NCI-H2171 treated with DMSO at 0.1 percent for 48 hours (cell line): ENCODE results near the gene IFT88.

Experiments used
- DNase-seq: peaks from one replicate; lab custom pipeline; 2025; lab: John Stamatoyannopoulos, UW

Gene IFT88

GRCh38 chr13:20566898-20567874 lies at the start of gene IFT88:
Gene IFT88, plus strand, starts transcription at chr13:20567157. Its CDS starts 7,229 bp downstream, at chr13:20574386.
- peak; percentile 73 for DNase-seq

GRCh38 chr13:20518660-20519100 lies 48.3 kb upstream of the IFT88 start:
- no peak for DNase-seq

DNA sequence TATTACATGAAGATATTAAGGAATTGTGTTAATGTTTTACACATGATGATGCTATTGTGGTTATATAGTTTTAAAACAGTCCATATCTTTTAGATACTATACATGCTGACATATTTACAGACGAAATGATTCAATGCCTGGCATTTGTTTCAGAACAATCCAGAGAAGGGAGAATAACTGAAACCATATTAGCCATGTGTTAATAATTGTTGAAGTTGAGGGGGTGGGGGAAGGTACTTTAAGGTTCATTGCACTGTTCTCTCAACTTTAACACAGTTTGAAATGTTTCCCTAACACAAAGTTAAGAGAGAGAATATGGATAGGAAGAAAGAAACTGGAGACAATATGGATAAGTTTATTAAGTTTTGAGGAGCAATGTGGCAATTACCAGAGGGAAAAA lies 47.1 kb upstream of the IFT88 start:
- no peak for DNase-seq

GRCh38 chr13:20521364-20522115 lies 45.4 kb upstream of the IFT88 start:
- DNase-seq: no peak

DNA sequence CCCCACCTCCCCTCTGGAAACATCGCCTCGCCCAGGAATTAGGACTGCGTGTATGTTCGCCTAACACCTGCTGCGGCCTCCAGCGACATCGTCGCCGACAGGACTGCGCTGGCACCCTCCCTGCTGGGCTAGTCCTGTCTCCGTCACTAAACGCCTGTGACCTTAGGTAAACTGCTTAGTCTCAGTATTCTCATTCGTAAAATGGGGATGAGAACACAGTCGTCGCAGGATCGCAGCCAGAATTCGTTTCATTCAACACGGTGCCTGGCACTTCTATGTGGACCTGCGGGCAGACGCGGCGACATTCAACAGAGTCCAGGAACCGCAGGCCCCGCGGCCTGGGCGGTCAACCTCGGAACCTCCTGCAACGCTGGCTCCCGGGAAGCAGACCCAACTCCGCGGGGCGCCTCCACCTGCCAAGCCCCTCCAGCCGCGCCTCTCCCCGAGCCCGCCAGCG lies 41.8 kb upstream of the IFT88 start:
- peak; percentile 1 for DNase-seq

DNA sequence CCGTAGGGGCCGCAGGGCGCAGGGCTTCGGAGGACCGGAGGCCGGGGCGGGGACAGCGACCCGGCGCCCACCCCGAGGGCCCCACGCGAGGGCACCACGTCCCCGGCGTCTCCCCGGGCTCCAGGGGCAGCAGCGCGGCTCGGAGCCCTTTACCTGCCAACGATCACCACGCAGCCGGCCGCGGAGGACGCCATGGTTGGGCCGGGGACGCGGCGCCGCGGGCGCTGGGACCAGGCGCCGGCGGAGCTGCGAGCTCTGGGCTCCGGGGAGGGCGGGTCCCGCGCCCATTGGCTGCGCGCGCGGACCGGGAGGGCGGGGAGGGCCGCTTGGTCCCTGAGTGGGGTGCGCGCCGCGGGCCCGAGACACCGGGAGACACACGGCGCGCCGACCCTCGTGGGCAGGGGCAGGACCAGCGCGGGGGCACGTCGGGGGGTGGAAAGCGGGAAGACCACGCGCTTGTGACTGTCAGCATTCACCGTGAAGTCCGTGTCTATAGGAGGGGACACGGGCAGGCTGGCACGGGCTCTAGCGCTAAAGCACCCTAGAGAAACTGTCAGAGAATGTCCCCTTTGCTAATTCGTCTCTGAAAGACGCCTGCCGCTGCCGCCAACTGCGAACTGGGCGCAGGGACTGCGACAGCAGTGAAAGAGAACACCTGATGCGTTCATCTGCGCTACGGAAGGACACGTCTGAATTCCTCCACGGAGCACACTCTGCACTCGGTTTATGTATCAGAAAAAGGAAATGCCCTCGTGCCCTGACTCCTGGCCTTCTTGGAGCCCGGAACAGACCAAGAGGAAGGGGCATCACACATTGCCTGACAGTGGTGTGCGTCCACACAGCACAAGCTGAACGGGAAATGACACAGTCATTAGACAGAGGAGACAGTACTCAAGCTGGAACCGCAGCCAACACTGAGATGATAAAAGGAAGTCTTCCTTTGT lies 41.1 kb upstream of the IFT88 start, which contains the start of gene CRYL1:
Gene CRYL1 (minus strand): TSS at position 257 of the 944 bp plus-strand sequence. CDS start 63 bp downstream, at position 194.
- DNase-seq: peak; percentile 8

- no peak for DNase-seq
These were observed 40.3 kb upstream of the IFT88 start for GRCh38 chr13:20526664-20527063.

DNA sequence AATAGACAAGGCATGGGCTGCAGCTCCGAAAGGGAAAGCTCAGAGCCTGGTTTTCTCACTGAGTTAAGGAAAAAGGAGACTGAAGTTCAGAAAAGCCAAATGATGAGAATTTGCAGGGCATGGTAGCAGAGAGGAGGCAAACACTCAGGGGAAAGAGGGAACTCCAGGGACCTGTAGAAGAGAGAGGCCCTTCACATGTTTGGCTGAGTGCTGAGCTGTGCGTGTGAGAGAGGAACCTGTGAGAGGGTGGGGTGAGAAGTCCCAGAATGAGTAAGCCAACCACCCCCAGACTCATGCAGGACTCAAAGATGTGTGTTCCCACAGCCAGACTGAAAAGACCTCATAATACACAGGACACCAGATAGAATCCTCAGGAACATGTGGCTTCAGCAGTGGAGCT lies 38.5 kb upstream of the IFT88 start:
- DNase-seq: no peak

DNA sequence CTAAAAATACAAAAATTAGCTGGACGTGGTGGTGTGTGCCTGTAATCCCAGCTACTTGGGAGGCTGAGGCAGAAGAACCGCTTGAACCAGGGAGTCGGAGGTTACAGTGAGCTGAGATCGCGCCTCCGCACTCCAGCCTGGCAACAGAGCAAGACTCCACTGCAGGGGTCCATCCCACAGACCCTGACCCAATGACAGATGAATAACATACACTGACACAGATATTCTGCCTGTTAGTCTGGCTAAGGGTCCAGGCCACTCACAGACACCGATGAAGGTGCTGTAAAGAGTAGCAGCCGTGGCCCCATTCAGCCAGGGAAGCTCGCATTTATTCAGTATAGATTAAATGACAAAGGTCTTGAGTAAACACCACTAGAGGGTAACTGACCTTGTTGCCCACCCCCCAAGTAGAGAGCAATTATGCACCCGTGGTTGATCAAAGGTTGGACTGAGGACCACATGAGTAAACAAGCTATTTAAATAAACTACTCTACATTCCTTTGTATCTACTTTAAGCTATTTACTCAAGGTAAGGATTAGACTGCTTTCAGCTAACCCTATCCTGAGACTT lies 32.8 kb upstream of the IFT88 start:
- DNase-seq: no peak

DNA sequence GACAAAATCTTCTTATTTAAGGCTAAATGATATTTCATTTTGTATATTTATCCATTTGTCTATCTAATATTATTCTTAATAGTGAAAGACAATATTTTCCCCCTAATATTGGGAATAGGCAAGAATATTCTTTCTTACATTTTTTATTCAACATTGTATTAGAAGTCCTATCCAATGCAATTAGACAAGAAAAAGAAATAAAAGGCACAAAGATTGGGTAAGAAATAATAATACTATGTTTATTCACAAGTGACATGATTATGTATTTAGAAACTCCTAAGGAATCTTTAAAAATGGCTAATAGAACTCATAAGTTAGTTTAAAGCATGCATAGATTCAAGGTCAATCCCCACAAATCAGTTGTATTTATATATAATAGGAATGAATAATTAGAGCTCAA lies 30.0 kb upstream of the IFT88 start:
- DNase-seq: no peak

DNA sequence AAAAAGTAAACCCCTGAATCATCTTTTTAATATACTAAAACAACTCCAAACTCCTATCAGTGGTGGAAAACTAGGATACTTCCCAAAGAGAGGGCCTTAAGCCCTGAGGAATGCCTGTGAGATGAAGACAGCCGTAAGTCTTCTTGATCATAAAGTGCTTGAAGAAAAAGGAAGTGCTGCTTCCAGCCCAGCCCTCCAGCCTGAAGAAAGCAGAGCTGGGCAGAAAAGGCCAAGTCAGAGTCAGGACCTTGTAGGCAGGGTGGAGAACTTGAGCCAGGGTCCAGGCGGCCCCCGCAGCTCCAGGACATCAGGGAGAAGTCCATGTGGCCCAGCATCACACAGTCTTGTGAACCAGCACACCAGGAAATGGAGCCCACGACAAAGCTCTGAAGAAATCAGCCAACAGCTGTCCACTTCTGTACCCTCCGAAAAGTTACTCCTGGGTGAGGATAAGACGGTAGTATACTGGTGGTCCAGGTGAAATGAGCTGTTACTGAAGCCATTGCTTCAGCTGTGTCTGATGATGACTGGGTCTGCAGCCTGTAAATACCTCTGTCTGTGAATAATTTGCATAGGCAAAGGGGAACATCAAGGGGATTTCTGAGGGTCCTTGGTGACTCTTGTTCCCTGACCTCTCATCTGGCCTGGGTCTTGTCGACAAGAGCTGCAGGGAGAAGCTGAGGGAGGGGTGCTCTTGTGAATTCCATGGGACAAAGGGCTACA lies 22.6 kb upstream of the IFT88 start:
- no peak for DNase-seq

DNA sequence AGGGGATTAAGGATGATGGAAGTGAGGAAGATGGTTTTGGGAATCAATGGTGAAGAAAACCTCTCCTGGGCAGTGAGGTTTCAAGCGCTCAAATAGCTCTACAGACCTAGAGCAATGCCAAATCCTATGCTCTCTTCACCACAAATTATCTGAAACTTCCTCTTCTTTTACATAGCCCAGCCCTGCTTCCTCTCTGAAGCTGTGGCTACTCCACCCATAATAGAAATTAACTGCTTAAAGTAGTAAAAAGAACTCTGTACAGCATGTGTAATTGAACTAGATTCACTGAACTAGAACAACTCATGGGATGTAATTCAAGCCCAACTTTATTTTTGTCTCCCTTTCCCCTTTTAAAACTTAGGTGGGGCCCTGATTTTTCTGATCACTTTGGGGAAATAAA lies 20.4 kb upstream of the IFT88 start:
- DNase-seq: no peak

DNA sequence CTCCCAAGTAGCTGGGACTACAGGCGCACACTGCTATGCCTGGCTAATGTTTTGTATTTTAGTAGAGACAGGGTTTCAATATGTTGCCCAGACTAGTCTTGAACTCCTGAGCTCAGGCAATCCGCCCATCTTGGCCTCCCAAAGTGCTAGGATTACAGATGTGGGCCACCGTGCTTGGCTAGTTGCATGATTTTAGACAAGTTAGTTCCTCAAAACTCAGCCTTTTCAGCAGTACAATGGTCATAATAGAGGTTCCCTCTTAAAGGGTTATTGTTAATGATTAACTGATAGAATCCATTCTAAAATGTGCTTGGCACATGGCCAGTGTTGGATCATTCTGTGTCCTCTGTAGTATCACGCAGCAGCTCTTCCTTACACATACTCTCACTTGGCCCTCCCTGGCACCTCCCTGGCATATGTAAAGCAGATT lies 19.5 kb upstream of the IFT88 start:
- no peak for DNase-seq

DNA sequence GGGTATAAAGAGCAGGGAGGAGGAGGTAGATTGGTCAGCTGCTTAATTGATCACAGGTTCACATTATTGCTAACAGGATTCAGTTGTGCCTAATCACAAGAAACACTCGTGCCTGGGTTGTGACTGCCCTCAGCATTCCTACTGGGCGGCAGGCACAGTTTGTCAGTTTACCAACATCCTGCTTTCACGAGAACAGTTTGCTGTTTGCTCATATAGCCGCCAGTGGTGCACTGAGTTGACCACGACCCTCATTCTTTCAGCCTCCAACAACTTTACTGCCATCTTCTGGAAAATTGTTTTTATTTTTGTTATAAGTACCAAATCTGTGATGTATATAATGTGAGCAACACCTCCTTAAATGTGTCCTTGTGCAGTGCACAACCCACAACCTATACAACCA lies 16.2 kb upstream of the IFT88 start:
- DNase-seq: no peak

DNA sequence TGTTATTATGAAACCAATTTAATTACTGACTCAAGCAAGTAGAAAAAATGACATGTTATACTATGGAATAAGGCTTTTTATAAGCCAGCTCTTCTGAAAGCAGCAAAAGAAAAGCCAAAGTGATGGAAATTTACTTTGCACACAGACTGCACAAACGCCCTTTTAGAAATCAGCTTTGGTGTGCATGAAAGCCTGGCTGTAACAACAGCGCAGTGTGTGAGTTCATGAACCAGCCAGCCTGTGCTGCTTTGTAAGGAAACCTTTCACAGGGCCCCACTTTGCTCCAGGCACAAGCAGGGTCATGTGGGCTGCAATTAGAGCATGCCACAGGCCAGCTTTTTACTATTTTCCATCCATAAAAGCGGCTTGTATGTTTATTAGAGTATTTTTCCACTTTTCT lies 13.6 kb upstream of the IFT88 start:
- no peak for DNase-seq

DNA sequence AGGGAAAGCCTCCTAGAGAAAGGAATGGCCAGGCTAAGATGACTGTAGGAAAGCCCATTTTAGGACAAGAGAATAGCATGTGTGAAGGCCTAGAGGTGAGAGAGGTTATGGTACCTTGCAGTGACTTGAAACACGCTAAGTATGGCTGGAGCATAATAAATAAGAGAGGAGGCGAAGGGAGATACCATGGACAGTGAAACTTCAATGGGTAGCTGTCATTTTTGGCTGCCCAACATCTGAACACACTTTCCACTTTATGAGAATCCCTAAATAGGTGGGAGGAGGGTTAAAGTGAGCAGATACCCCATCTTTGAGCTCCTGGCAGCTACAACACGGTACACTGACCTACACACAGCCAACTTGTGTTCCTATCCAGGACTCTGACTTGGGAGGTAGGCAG lies 8.0 kb upstream of the IFT88 start:
- no peak for DNase-seq

- DNase-seq: no peak
These were observed 7.1 kb upstream of the IFT88 start for GRCh38 chr13:20559659-20560356.

DNA sequence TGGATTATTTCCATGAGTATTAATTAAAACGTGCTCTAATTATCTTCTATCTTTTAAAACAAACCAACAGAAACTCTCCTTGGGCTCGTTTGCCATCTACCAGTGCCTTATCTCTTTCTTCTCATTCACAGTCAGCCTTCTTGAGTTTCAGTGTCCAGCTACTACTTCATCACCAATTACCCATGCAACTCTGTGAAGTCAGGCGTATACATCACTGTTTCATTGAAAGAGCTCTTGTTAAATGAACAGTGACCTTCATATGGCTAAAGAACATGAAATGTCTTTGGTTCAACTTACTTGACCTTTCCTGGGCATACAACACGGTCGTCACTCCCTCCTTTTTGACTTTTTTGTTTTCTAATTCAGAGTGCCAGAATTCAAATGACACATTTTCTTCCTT lies 5.2 kb upstream of the IFT88 start:
- no peak for DNase-seq

DNA sequence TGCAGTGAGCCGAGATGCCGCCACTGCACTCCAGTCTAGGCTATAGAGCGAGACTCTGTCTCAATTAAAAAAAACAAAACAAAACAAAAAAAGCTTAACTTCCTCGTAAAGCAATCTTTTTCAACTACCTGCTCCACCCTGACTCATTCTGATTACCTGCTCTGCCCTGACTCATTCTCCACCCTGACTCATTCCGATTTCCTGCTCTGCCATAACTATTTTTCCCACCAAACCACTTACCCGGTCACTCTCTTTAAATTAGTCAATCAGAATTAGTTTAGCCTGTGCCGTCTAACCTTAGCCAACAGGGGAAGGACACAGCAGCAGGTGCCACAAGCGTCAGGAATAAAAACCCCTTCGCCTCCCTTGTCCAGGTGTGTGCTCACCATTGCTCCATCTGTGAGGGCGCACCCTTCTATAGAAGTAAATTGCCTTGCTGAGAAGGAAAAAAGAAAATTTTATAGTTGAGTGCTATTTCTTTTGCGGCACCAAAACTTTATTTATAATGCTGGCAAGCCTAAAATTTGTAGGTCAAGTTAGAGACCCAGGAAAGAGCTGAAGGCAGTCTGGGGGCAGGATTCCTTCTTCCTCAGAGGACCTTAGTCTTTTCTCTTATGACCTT lies 1.7 kb upstream of the IFT88 start:
- DNase-seq: no peak
